SK-N-SH (cell line): Measurements from ENCODE around the gene SENP8. TPM values are rescaled to one million over a fixed set of nuclear protein-coding genes. Genes with fewer than 3 reads are reported as not detected.

Experiments
- CTCF ChIA-PET: fragments of 300-600, 350-600 bp; formaldehyde crosslinking; extraction: SDS; loops from one replicate; lab custom pipeline; 2021; lab: Yijun Ruan, JAX
- POLR2A ChIA-PET: fragments of 350-600 bp; sonication (Branson Sonifier 250); formaldehyde crosslinking; extraction: SDS; loops from one replicate; lab custom pipeline; 2020; ENCODE audit warnings: antibody characterized with exemption, inconsistent platforms; lab: Yijun Ruan, JAX
- DNase-seq: peaks from one replicate; pipeline ENCODE4 v3.0.0; 2012
- H2AFZ ChIP-seq: fragments of 200-600 bp; sonication (generic); 2 replicates; pipeline ENCODE4 v1.8.1; 2016; ENCODE audit warnings: antibody characterized with exemption, mild to moderate bottlenecking, low read depth
- H3F3A ChIP-seq: fragments of 200-600 bp; sonication (generic); replicated peaks from 2 replicates; pipeline ENCODE3; 2016; ENCODE audit warnings: antibody characterized with exemption, mild to moderate bottlenecking; ENCODE audit not compliant: insufficient read depth
- H3K27ac ChIP-seq, 2 experiments: fragments of 200-500 bp in 1 of 2; fragments of 200-600 bp in 1 of 2; sonication (Bioruptor generic) in 1 of 2; sonication (generic), shearing (Covaris generic) in 1 of 2; 2 replicates each; pipeline versions ENCODE4 v1.5.1 to v1.6.1; 2014 to 2016; ENCODE audit warnings: low read depth in 2 of 2, inconsistent platforms in 1 of 2, low read length in 1 of 2, mild to moderate bottlenecking in 1 of 2, mixed read lengths in 1 of 2
- H3K27me3 ChIP-seq: fragments of 200-600 bp; sonication (generic), shearing (Covaris generic); 2 replicates; pipeline ENCODE4 v1.6.1; 2016; ENCODE audit warnings: mixed run types; ENCODE audit not compliant: insufficient read depth
- H3K36me3 ChIP-seq, 2 experiments: fragments of 200-500 bp in 1 of 2; fragments of 200-600 bp in 1 of 2; sonication (Bioruptor generic) in 1 of 2; sonication (generic) in 1 of 2; replicated peaks in 1 of 2; 2 replicates each; pipeline versions ENCODE3 to v1.5.1; 2014 to 2016; ENCODE audit warnings: low read length in 1 of 2, mild to moderate bottlenecking in 1 of 2; ENCODE audit not compliant: insufficient read depth in 2 of 2, control insufficient read depth in 1 of 2
- H3K4me1 ChIP-seq, 2 experiments: fragments of 200-500 bp in 1 of 2; fragments of 200-600 bp in 1 of 2; sonication (Bioruptor generic) in 1 of 2; sonication (generic), shearing (Covaris generic) in 1 of 2; 2 replicates each; pipeline versions ENCODE4 v1.5.1 to v1.6.1; 2014 to 2016; ENCODE audit warnings: low read depth in 1 of 2, low read length in 1 of 2, mixed run types in 1 of 2; ENCODE audit not compliant: insufficient read depth in 2 of 2, control insufficient read depth in 1 of 2
- H3K4me2 ChIP-seq: fragments of 200-600 bp; sonication (generic), shearing (Covaris generic); 2 replicates; pipeline ENCODE4 v1.6.1; 2017; ENCODE audit warnings: mixed run types
- H3K4me3 ChIP-seq, 2 experiments: fragments of 200-500 bp in 1 of 2; fragments of 200-600 bp in 1 of 2; sonication (Bioruptor generic) in 1 of 2; sonication (generic), shearing (Covaris generic) in 1 of 2; 2 replicates each; pipeline versions ENCODE4 v1.5.1 to v1.8.1; 2014 to 2016; ENCODE audit warnings: low read depth in 2 of 2, inconsistent platforms in 1 of 2, low read length in 1 of 2, mild to moderate bottlenecking in 1 of 2, mixed read lengths in 1 of 2, moderate library complexity in 1 of 2
- H3K79me2 ChIP-seq: fragments of 200-600 bp; sonication (generic); 2 replicates; pipeline ENCODE4 v1.8.1; 2017; ENCODE audit warnings: mild to moderate bottlenecking; ENCODE audit not compliant: insufficient read depth
- H3K9ac ChIP-seq: fragments of 200-600 bp; sonication (generic); 2 replicates; pipeline ENCODE4 v1.6.1; 2017; ENCODE audit warnings: mixed run types
- H3K9me2 ChIP-seq: fragments of 200-600 bp; sonication (generic); 2 replicates; pipeline ENCODE4 v1.6.1; 2017; ENCODE audit warnings: mixed run types
- H3K9me3 ChIP-seq: fragments of 200-600 bp; sonication (generic); 2 replicates; pipeline ENCODE4 v1.6.1; 2017; ENCODE audit warnings: mixed run types, mild to moderate bottlenecking, moderate library complexity
- H4K20me1 ChIP-seq: fragments of 200-600 bp; sonication (generic); 2 replicates; pipeline ENCODE4 v1.6.1; 2017; ENCODE audit warnings: mild to moderate bottlenecking, mixed run types; ENCODE audit not compliant: insufficient read depth
- CHD2 ChIP-seq: fragments of 150-350 bp; IDR thresholded peaks from 2 replicates; pipeline ENCODE4 v1.6.1; 2018; ENCODE audit warnings: low read length; ENCODE audit not compliant: partially characterized antibody
- EZH2phosphoT487 ChIP-seq: fragments of 200-600 bp; sonication (generic); IDR thresholded peaks from 2 replicates; pipeline ENCODE4 v1.6.1; 2017; ENCODE audit warnings: low read depth, mixed run types, mild to moderate bottlenecking, antibody characterized with exemption, moderate library complexity, borderline replicate concordance
- FOSL2 ChIP-seq: IDR thresholded peaks from 2 replicates; pipeline ENCODE4 v1.4.0; 2012; ENCODE audit warnings: low read depth, mild to moderate bottlenecking, moderate library complexity, borderline replicate concordance
- GABPA ChIP-seq: IDR thresholded peaks from 2 replicates; pipeline ENCODE4 v1.4.0; 2012; ENCODE audit warnings: low read depth, mild to moderate bottlenecking
- GATA2 ChIP-seq: sonication (generic); formaldehyde crosslinking; IDR thresholded peaks from 2 replicates; pipeline ENCODE4 v1.5.0; 2020; ENCODE audit warnings: mild to moderate bottlenecking, missing genetic modification reagents
- IRF3 ChIP-seq: fragments of 150-350 bp; IDR thresholded peaks from 2 replicates; pipeline ENCODE4 v1.6.1; 2016; ENCODE audit warnings: mild to moderate bottlenecking, low read depth, low read length
- MEF2A ChIP-seq: IDR thresholded peaks from 2 replicates; pipeline ENCODE4 v1.4.0; 2012; ENCODE audit warnings: low read depth, borderline replicate concordance
- MXI1 ChIP-seq: IDR thresholded peaks from 2 replicates; pipeline ENCODE4 v1.6.1; 2012; ENCODE audit warnings: mild to moderate bottlenecking, low read depth, low read length, improper control_type of control experiment
- NFIC ChIP-seq: IDR thresholded peaks from 2 replicates; pipeline ENCODE4 v1.4.0; 2012; ENCODE audit warnings: borderline replicate concordance
- RFX5 ChIP-seq: IDR thresholded peaks from 2 replicates; pipeline ENCODE4 v1.6.1; 2012; ENCODE audit warnings: mild to moderate bottlenecking, improper control_type of control experiment, low read length
- RXRA ChIP-seq: IDR thresholded peaks from 2 replicates; pipeline ENCODE4 v1.4.0; 2012; ENCODE audit warnings: low read depth, mild to moderate bottlenecking, borderline replicate concordance
- SMC3 ChIP-seq: IDR thresholded peaks from 2 replicates; pipeline ENCODE4 v1.6.1; 2012; ENCODE audit warnings: low read depth, low read length, improper control_type of control experiment
- TCF12 ChIP-seq: IDR thresholded peaks from 2 replicates; pipeline ENCODE4 v1.4.0; 2012
- TEAD4 ChIP-seq: IDR thresholded peaks from 2 replicates; pipeline ENCODE4 v1.4.0; 2012; ENCODE audit warnings: mild to moderate bottlenecking, borderline replicate concordance; ENCODE audit not compliant: insufficient read depth
- USF2 ChIP-seq: fragments of 150-350 bp; IDR thresholded peaks from 2 replicates; pipeline ENCODE4 v1.6.1; 2017; ENCODE audit warnings: antibody characterized with exemption, low read length, low read depth, borderline replicate concordance
- WGBS: methylation state at CpG from one replicate; pipeline ENCODE4 v1.1.6; 2017; ENCODE audit warnings: low lambda C conversion rate; 5-methylcytosine and 5-hydroxymethylcytosine counted together
- polyA plus RNA-seq, 3 experiments: library from polyadenylated mRNA; depleted of rRNA; stranded (reverse); fragments of >200 nt; gene quantifications; 2 replicates each; pipeline ENCODE4 v1.2.3, GENCODE V29; 2012
- TF ChIP-seq, protein P1 (sequence below): IDR thresholded peaks from 2 replicates; pipeline ENCODE4 v1.4.0; 2012; ENCODE audit warnings: low read depth, borderline replicate concordance
- TF ChIP-seq, protein P2 (sequence below): IDR thresholded peaks from 2 replicates; pipeline ENCODE4 v1.6.1; 2012; ENCODE audit warnings: mild to moderate bottlenecking, low read depth, low read length, moderate library complexity

The SENP8 gene
- polyA plus RNA-seq, 1 of the 3 experiments (the other 2 are of a cell fraction), result 1.4 TPM

GRCh38 chr15:72086010-72086697, 32.0 kb upstream of the SENP8 start (continued):
- TF ChIP-seq USF2 (no peak), RXRA (no peak)
- TF ChIP-seq, protein P1, sequence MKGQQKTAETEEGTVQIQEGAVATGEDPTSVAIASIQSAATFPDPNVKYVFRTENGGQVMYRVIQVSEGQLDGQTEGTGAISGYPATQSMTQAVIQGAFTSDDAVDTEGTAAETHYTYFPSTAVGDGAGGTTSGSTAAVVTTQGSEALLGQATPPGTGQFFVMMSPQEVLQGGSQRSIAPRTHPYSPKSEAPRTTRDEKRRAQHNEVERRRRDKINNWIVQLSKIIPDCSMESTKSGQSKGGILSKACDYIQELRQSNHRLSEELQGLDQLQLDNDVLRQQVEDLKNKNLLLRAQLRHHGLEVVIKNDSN, result no peak

DNA sequence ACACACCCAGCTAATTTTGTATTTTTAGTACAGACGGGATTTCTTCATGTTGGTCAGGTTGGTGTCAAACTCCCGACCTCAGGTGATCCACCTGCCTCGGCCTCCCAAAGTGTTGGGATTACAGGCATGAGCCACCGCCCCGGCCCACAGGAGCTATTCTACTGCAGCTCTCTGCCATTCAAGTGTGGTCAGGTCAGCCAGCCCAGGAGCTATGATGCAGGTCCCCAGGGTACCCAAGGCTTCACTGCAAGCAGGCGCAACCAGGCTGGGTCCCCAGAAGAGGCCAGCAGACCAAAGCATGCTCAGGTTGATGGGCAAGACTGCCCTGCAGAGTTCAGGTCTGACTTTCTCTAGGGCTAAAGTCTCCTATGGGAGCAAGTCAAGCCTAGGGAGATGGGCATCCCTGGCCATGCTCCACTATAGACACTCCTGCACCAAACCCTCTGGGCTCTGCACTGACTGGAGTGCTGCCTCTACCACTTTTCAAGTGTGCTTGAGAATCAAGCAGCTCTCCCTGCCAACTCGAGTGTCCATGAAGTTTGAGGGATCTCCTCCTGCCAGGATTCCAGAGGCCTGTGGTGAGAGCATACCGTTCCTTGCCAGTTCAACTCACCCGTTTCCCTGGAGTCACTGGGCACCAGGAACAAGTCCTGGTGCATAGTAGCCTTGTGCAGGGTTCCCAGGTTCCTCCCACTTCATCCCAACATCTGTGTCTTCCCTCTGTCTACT, 31.1 kb upstream of the SENP8 start:
- peaks cover 0 to 8% of the 10 kb centered on the region in 2 experiments for H3K36me3 ChIP-seq
- TF ChIP-seq, protein P2, sequence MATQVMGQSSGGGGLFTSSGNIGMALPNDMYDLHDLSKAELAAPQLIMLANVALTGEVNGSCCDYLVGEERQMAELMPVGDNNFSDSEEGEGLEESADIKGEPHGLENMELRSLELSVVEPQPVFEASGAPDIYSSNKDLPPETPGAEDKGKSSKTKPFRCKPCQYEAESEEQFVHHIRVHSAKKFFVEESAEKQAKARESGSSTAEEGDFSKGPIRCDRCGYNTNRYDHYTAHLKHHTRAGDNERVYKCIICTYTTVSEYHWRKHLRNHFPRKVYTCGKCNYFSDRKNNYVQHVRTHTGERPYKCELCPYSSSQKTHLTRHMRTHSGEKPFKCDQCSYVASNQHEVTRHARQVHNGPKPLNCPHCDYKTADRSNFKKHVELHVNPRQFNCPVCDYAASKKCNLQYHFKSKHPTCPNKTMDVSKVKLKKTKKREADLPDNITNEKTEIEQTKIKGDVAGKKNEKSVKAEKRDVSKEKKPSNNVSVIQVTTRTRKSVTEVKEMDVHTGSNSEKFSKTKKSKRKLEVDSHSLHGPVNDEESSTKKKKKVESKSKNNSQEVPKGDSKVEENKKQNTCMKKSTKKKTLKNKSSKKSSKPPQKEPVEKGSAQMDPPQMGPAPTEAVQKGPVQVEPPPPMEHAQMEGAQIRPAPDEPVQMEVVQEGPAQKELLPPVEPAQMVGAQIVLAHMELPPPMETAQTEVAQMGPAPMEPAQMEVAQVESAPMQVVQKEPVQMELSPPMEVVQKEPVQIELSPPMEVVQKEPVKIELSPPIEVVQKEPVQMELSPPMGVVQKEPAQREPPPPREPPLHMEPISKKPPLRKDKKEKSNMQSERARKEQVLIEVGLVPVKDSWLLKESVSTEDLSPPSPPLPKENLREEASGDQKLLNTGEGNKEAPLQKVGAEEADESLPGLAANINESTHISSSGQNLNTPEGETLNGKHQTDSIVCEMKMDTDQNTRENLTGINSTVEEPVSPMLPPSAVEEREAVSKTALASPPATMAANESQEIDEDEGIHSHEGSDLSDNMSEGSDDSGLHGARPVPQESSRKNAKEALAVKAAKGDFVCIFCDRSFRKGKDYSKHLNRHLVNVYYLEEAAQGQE, result no peak
- TF ChIP-seq SMC3 (no peak), GABPA (no peak), NFIC (no peak), IRF3 (no peak), FOSL2 (no peak), MXI1 (no peak), CHD2 (no peak), USF2 (no peak), MEF2A (no peak), RFX5 (no peak), RXRA (no peak), EZH2phosphoT487 (no peak), GATA2 (CRISPR knock-in tag) (no peak), TEAD4 (no peak), TCF12 (no peak)
- TF ChIP-seq, protein P1, result no peak
- ChIA-PET POLR2A (no interaction called here), CTCF (no interaction called here)
- H3K4me2 ChIP-seq, result no peak overlapping the region
- H3K27ac ChIP-seq, result no peak overlapping the region
- H2AFZ ChIP-seq, result no peak overlapping the region
- H4K20me1 ChIP-seq, result peaks cover 10% of the 10 kb centered on the region; the same call in 1 of the 2 replicates
- H3K79me2 ChIP-seq, result peaks cover 32% of the 10 kb centered on the region
- 95% methylated on average over 8 of the region's 9 CpGs for WGBS
- no peak overlapping the region for H3K4me3 ChIP-seq
- H3F3A ChIP-seq, result no peaks in the 10 kb centered on the region
- H3K27me3 ChIP-seq, result no peaks in the 10 kb centered on the region
- H3K9me2 ChIP-seq, result no peaks in the 10 kb centered on the region
- DNase-seq, result no peak
- no peak overlapping the region for H3K9ac ChIP-seq
- H3K9me3 ChIP-seq, result no peaks in the 10 kb centered on the region
- H3K4me1 ChIP-seq, result no peaks in the 10 kb centered on the region
